ENCODE data around the gene PLET1. TPM values are rescaled to one million over a fixed set of nuclear protein-coding genes. Genes with fewer than 3 reads are reported as not detected.

Gene PLET1
- total and polyA plus RNA-seq, 4 donors, result 0.15 TPM; not detected in 3

GRCh38 chr11:112274007-112274783 lies 13.5 kb upstream of the PLET1 start:
- DNase-seq (ENCODE audit: low read depth in 4 of 6, low spot score in 6 of 6), result no peak
- H3K9me3 ChIP-seq (ENCODE audit: control insufficient read depth, insufficient read depth, low read length), result no peaks in the 10 kb centered on the region
- H3K27ac ChIP-seq (ENCODE audit: low read depth, low read length), result no peak overlapping the region
- H3K4me1 ChIP-seq (ENCODE audit: control insufficient read depth, insufficient read depth, low read length), result no peaks in the 10 kb centered on the region
- WGBS (ENCODE audit: insufficient coverage), result 100% methylated on average over 3 of the region's 7 CpGs
- no peaks in the 10 kb centered on the region for H3K27me3 ChIP-seq (ENCODE audit: control insufficient read depth, insufficient read depth, low read length)
- H3K4me3 ChIP-seq (ENCODE audit: low read depth, low read length), result no peak overlapping the region
- H3K36me3 ChIP-seq (ENCODE audit: control insufficient read depth, insufficient read depth, low read length), result no peaks in the 10 kb centered on the region

- Histone ChIP-seq H3K9me3 (ENCODE audit: control insufficient read depth, insufficient read depth, low read length) (no peaks in the 10 kb centered on the region), H3K27me3 (ENCODE audit: control insufficient read depth, insufficient read depth, low read length) (no peaks in the 10 kb centered on the region), H3K36me3 (ENCODE audit: control insufficient read depth, insufficient read depth, low read length) (no peaks in the 10 kb centered on the region), H3K4me3 (ENCODE audit: low read depth, low read length) (no peak overlapping the region), H3K27ac (ENCODE audit: low read depth, low read length) (no peak overlapping the region), H3K4me1 (ENCODE audit: control insufficient read depth, insufficient read depth, low read length) (no peaks in the 10 kb centered on the region)
- no CpG with 5 or more reads among the region's 1 CpG for WGBS (ENCODE audit: insufficient coverage)
- no peak for DNase-seq (ENCODE audit: low read depth in 4 of 6, low spot score in 6 of 6)
These were observed 12.4 kb upstream of the PLET1 start for GRCh38 chr11:112273066-112273465.

- Histone ChIP-seq H3K27me3 (ENCODE audit: control insufficient read depth, insufficient read depth, low read length) (no peaks in the 10 kb centered on the region), H3K36me3 (ENCODE audit: control insufficient read depth, insufficient read depth, low read length) (no peaks in the 10 kb centered on the region), H3K9me3 (ENCODE audit: control insufficient read depth, insufficient read depth, low read length) (no peaks in the 10 kb centered on the region), H3K4me3 (ENCODE audit: low read depth, low read length) (no peak overlapping the region), H3K4me1 (ENCODE audit: control insufficient read depth, insufficient read depth, low read length) (no peaks in the 10 kb centered on the region), H3K27ac (ENCODE audit: low read depth, low read length) (no peak overlapping the region)
- 93% methylated on average over 3 of the region's 4 CpGs for WGBS (ENCODE audit: insufficient coverage)
- no peak for DNase-seq (ENCODE audit: low read depth in 4 of 6, low spot score in 6 of 6)
These were observed 10.6 kb upstream of the PLET1 start for GRCh38 chr11:112271242-112271641.

GRCh38 chr11:112270551-112271180 lies 10.0 kb upstream of the PLET1 start:
- Histone ChIP-seq H3K4me1 (ENCODE audit: control insufficient read depth, insufficient read depth, low read length) (no peaks in the 10 kb centered on the region), H3K27ac (ENCODE audit: low read depth, low read length) (no peak overlapping the region), H3K36me3 (ENCODE audit: control insufficient read depth, insufficient read depth, low read length) (no peaks in the 10 kb centered on the region), H3K9me3 (ENCODE audit: control insufficient read depth, insufficient read depth, low read length) (no peaks in the 10 kb centered on the region), H3K4me3 (ENCODE audit: low read depth, low read length) (no peak overlapping the region), H3K27me3 (ENCODE audit: control insufficient read depth, insufficient read depth, low read length) (no peaks in the 10 kb centered on the region)
- no peak for DNase-seq (ENCODE audit: low read depth in 4 of 6, low spot score in 6 of 6)
- WGBS (ENCODE audit: insufficient coverage), result 80% methylated on average over 7 of the region's 12 CpGs

GRCh38 chr11:112269139-112269538 lies 8.5 kb upstream of the PLET1 start:
- H3K27me3 ChIP-seq (ENCODE audit: control insufficient read depth, insufficient read depth, low read length), result no peaks in the 10 kb centered on the region
- DNase-seq (ENCODE audit: low read depth in 4 of 6, low spot score in 6 of 6), result no peak
- H3K4me1 ChIP-seq (ENCODE audit: control insufficient read depth, insufficient read depth, low read length), result no peaks in the 10 kb centered on the region
- no peaks in the 10 kb centered on the region for H3K9me3 ChIP-seq (ENCODE audit: control insufficient read depth, insufficient read depth, low read length)
- no peak overlapping the region for H3K27ac ChIP-seq (ENCODE audit: low read depth, low read length)
- WGBS (ENCODE audit: insufficient coverage), result 69% methylated on average over 5 of the region's 6 CpGs
- H3K36me3 ChIP-seq (ENCODE audit: control insufficient read depth, insufficient read depth, low read length), result no peaks in the 10 kb centered on the region
- H3K4me3 ChIP-seq (ENCODE audit: low read depth, low read length), result no peak overlapping the region

GRCh38 chr11:112268406-112268805 lies 7.7 kb upstream of the PLET1 start:
- H3K4me3 ChIP-seq (ENCODE audit: low read depth, low read length), result no peak overlapping the region
- H3K4me1 ChIP-seq (ENCODE audit: control insufficient read depth, insufficient read depth, low read length), result no peaks in the 10 kb centered on the region
- H3K9me3 ChIP-seq (ENCODE audit: control insufficient read depth, insufficient read depth, low read length), result no peaks in the 10 kb centered on the region
- no peaks in the 10 kb centered on the region for H3K36me3 ChIP-seq (ENCODE audit: control insufficient read depth, insufficient read depth, low read length)
- no peak for DNase-seq (ENCODE audit: low read depth in 4 of 6, low spot score in 6 of 6)
- no peaks in the 10 kb centered on the region for H3K27me3 ChIP-seq (ENCODE audit: control insufficient read depth, insufficient read depth, low read length)
- no peak overlapping the region for H3K27ac ChIP-seq (ENCODE audit: low read depth, low read length)
- WGBS (ENCODE audit: insufficient coverage), result 93% methylated on average over 2 of the region's 5 CpGs

GRCh38 chr11:112267188-112267591 lies 6.5 kb upstream of the PLET1 start:
- DNase-seq (ENCODE audit: low read depth in 4 of 6, low spot score in 6 of 6), result no peak
- Histone ChIP-seq H3K4me1 (ENCODE audit: control insufficient read depth, insufficient read depth, low read length) (no peaks in the 10 kb centered on the region), H3K27ac (ENCODE audit: low read depth, low read length) (no peak overlapping the region), H3K4me3 (ENCODE audit: low read depth, low read length) (no peak overlapping the region), H3K27me3 (ENCODE audit: control insufficient read depth, insufficient read depth, low read length) (no peaks in the 10 kb centered on the region), H3K9me3 (ENCODE audit: control insufficient read depth, insufficient read depth, low read length) (no peaks in the 10 kb centered on the region), H3K36me3 (ENCODE audit: control insufficient read depth, insufficient read depth, low read length) (no peaks in the 10 kb centered on the region)
- 56% methylated on average over 3 of the region's 5 CpGs for WGBS (ENCODE audit: insufficient coverage)

- H3K4me1 ChIP-seq (ENCODE audit: control insufficient read depth, insufficient read depth, low read length), result no peaks in the 10 kb centered on the region
- no peaks in the 10 kb centered on the region for H3K27me3 ChIP-seq (ENCODE audit: control insufficient read depth, insufficient read depth, low read length)
- H3K9me3 ChIP-seq (ENCODE audit: control insufficient read depth, insufficient read depth, low read length), result no peaks in the 10 kb centered on the region
- DNase-seq (ENCODE audit: low read depth in 4 of 6, low spot score in 6 of 6), result no peak
- no peak overlapping the region for H3K27ac ChIP-seq (ENCODE audit: low read depth, low read length)
- no peak overlapping the region for H3K4me3 ChIP-seq (ENCODE audit: low read depth, low read length)
- WGBS (ENCODE audit: insufficient coverage), result 96% methylated on average over 3 of the region's 3 CpGs
- H3K36me3 ChIP-seq (ENCODE audit: control insufficient read depth, insufficient read depth, low read length), result no peaks in the 10 kb centered on the region
These were observed 5.7 kb upstream of the PLET1 start for GRCh38 chr11:112266410-112266778.

GRCh38 chr11:112265659-112266409 lies 5.2 kb upstream of the PLET1 start:
- no peak for DNase-seq (ENCODE audit: low read depth in 4 of 6, low spot score in 6 of 6)
- 70% methylated on average over 4 of the region's 11 CpGs for WGBS (ENCODE audit: insufficient coverage)
- Histone ChIP-seq H3K27me3 (ENCODE audit: control insufficient read depth, insufficient read depth, low read length) (no peaks in the 10 kb centered on the region), H3K4me3 (ENCODE audit: low read depth, low read length) (no peak overlapping the region), H3K9me3 (ENCODE audit: control insufficient read depth, insufficient read depth, low read length) (no peaks in the 10 kb centered on the region), H3K36me3 (ENCODE audit: control insufficient read depth, insufficient read depth, low read length) (no peaks in the 10 kb centered on the region), H3K4me1 (ENCODE audit: control insufficient read depth, insufficient read depth, low read length) (no peaks in the 10 kb centered on the region), H3K27ac (ENCODE audit: low read depth, low read length) (no peak overlapping the region)
